ENCODE data around the gene ACHE. TPM values are rescaled to one million over a fixed set of nuclear protein-coding genes. Genes with fewer than 3 reads are reported as not detected.

Gene ACHE
- total RNA-seq, 1 donor from 2014 or later, result 9.3 TPM

- TF ChIP-seq CTCF (IDR thresholded peaks at IDR 0.05), result no peak
- no peak for TF ChIP-seq POLR2AphosphoS5 (IDR thresholded peaks at IDR 0.05; ENCODE audit: insufficient read depth in 1 of 2, low read depth in 1 of 2)
- TF ChIP-seq POLR2A (IDR thresholded peaks at IDR 0.05), result no peak
- intact Hi-C loops (cut with DNase I), result no loop called here
- H3K36me3 ChIP-seq, result peaks cover 9 to 70% of the 10 kb centered on the region in 2 donors
- no peak for DNase-seq (ENCODE audit: extremely low spot score in 2 of 2)
- H3K27ac ChIP-seq, result no peak overlapping the region
- no peaks in the 10 kb centered on the region for H3K9me3 ChIP-seq
- H3K4me1 ChIP-seq, result peaks cover 33% of the 10 kb centered on the region
- no peaks in the 10 kb centered on the region for H3K27me3 ChIP-seq
- no peak overlapping the region for H3K4me3 ChIP-seq
These were observed 9.3 kb downstream of the ACHE start for GRCh38 chr7:100886142-100886935.

- no peak overlapping the region for H3K4me3 ChIP-seq
- TF ChIP-seq CTCF (IDR thresholded peaks at IDR 0.05) (no peak), POLR2A (IDR thresholded peaks at IDR 0.05) (no peak), POLR2AphosphoS5 (IDR thresholded peaks at IDR 0.05; ENCODE audit: insufficient read depth in 1 of 2, low read depth in 1 of 2) (no peak)
- H3K4me1 ChIP-seq, result peaks cover 25% of the 10 kb centered on the region
- H3K27ac ChIP-seq, result no peak overlapping the region
- H3K36me3 ChIP-seq, result peaks cover 9 to 74% of the 10 kb centered on the region in 2 donors
- H3K9me3 ChIP-seq, result no peaks in the 10 kb centered on the region
- intact Hi-C loops (cut with DNase I), result no loop called here
- no peaks in the 10 kb centered on the region for H3K27me3 ChIP-seq
- DNase-seq (ENCODE audit: extremely low spot score in 2 of 2), result no peak
These were observed 10.1 kb downstream of the ACHE start for GRCh38 chr7:100885440-100886141.

- peaks cover 9 to 74% of the 10 kb centered on the region in 2 donors for H3K36me3 ChIP-seq
- H3K4me1 ChIP-seq, result peaks cover 21% of the 10 kb centered on the region
- no peak overlapping the region for H3K27ac ChIP-seq
- no peak for DNase-seq (ENCODE audit: extremely low spot score in 2 of 2)
- intact Hi-C loops (cut with DNase I), result no loop called here
- no peaks in the 10 kb centered on the region for H3K27me3 ChIP-seq
- H3K9me3 ChIP-seq, result no peaks in the 10 kb centered on the region
- H3K4me3 ChIP-seq, result no peak overlapping the region
- no peak for TF ChIP-seq CTCF (IDR thresholded peaks at IDR 0.05)
- no peak for TF ChIP-seq POLR2A (IDR thresholded peaks at IDR 0.05)
- no peak for TF ChIP-seq POLR2AphosphoS5 (IDR thresholded peaks at IDR 0.05; ENCODE audit: insufficient read depth in 1 of 2, low read depth in 1 of 2)
These were observed 10.8 kb downstream of the ACHE start for GRCh38 chr7:100884736-100885439.

GRCh38 chr7:100882785-100883526, 12.7 kb downstream of the ACHE start:
- Histone ChIP-seq H3K36me3 (peaks cover 9 to 71% of the 10 kb centered on the region in 2 donors), H3K4me3 (no peak overlapping the region), H3K27ac (no peak overlapping the region), H3K27me3 (no peaks in the 10 kb centered on the region), H3K9me3 (no peaks in the 10 kb centered on the region), H3K4me1 (peaks cover 19% of the 10 kb centered on the region)
- TF ChIP-seq CTCF (IDR thresholded peaks at IDR 0.05) (no peak), POLR2A (IDR thresholded peaks at IDR 0.05) (no peak), POLR2AphosphoS5 (IDR thresholded peaks at IDR 0.05; ENCODE audit: insufficient read depth in 1 of 2, low read depth in 1 of 2) (no peak)
- intact Hi-C loops (cut with DNase I), result no loop called here
- DNase-seq (ENCODE audit: extremely low spot score in 2 of 2), result no peak

Measured in vagina (tissue), 2 donors.